Measurements from ENCODE around the gene RIOK3.
"Not testable (repeated sequence)": the region's sequence is repeated elsewhere in the genome, so short reads cannot be mapped to it uniquely, and the experiment has no call there.

The RIOK3 gene

GRCh38 chr18:23499291-23499781 lies 46.2 kb downstream of the RIOK3 start:
- no peak for DNase-seq

DNA sequence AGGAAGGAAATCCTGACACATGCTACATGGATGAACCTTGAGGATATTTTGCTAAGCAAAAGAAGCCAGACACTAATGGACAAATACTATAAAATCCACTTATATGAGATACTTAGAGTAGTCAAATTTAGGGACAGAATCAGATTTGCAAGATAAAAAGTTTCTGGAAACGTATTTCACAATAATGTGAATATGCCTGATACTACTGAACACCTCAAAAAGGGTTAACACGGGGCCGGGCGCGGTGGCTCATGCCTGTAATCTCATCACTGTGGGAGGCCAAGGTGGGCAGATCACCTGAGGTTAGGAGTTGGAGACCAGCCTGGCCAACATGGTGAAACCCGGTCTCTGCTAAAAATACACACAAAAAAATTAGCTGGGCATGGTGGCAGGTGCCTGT lies 48.5 kb downstream of the RIOK3 start:
- DNase-seq: no peak

DNA sequence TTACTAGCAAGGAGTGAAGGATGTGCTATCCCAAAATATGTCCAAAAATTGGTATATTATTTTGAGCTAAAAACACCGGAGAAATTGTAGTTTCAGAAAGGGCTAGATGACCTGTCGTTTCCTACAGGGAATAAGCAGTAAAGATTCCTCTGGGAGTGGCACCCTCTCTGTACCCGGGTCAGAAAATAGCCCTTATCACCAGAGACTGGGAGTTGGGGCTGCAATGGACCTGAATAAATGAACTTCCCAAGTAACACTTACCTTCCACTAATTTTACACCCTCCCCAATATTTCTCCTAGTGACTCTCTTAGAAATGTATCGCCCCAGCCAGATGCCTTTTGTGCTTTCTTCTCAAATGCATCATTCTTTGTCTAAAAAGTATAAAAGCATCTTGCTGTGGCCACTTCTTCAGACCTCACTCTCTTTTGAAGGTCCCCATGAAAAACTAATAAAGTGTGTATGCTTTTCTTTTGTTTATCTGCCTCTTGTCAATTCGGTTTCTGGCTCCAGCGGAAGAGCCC lies 49.5 kb downstream of the RIOK3 start:
- DNase-seq: peak; percentile 16

- peak; percentile 94 for DNase-seq
Measured at GRCh38 chr18:23503038-23503962, 50.2 kb downstream of the RIOK3 start, which contains the start of gene RMC1. RMC1 (plus strand) TSS chr18:23503511; CDS start chr18:23503619, 108 bp downstream.

GRCh38 chr18:23503963-23504344 lies 50.9 kb downstream of the RIOK3 start:
- DNase-seq: no peak

DNA sequence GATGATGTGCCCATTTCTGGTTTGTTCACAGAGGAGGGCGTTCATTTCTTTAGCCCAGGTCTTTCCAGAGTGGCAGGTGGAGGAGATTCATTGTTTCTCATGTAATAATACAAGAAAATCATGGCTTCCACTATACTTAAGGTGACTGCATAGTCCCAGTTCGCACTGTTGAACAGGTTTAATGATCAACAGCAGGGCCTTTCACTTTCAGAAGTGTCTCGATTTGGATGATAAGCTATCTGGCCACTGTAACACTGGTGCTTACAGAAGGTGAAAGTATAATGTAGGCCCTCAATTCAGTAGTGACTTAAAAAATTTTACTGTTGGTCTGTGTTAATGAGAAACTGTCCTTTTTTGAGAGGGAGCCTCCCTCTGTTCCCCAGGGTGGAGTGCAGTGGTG lies 51.6 kb downstream of the RIOK3 start:
- no peak for DNase-seq

DNA sequence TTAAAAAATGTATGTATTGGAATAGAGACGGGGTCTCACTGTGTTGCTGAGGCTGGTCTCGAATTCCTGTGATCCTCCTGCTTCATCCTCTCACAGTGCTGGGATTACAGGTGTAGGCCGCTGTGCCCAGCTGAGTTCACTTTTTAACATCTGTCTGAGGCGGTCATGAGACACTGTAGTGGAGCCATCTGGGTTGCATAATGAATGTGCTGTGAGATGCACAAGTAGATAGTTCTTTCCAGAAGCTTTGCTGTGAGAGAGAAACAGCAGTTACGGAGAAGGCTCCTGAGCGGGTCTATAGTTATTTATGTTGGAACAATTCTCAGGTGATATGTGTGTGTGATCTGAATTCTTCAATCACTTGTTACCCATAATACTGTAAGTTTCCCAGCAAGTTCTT lies 53.3 kb downstream of the RIOK3 start:
- DNase-seq: no peak

DNA sequence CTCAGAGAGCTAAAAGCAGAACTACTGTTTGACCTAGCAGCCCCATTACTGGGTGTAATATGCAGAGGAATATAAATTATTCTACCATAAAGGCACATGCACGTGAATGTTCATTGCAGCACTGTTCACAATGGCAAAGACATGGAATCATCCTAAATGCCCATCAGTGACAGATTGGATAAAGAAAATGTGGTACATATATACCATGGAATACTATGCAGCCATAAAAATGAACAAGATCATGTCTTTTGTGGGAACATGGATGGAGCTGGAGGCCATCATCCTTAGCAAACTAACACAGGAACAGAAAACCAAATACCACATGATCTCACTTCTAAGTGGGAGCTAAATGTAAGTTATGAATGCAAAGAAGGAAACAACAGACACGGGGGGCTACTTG lies 57.8 kb downstream of the RIOK3 start:
- not testable (repeated sequence) for DNase-seq

DNA sequence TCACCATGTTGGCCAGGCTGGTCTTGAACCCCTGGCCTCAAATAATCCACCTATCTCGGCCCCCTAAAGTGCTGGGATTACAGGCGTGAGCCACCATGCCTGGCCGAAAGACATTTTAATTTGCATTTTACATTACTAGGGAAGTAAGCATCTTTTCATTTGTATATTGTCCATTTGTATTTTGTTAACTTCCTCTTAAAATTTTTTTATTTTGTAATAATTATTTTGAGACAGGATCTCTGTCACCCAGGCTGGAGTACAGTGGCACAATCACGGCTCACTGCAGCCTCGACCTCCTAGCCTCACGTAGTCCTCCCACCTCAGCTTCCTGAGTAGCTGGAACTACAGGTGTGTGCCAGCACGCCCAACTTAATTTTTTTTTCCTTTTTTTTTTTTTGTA lies 59.1 kb downstream of the RIOK3 start:
- DNase-seq: not testable (repeated sequence)

DNA sequence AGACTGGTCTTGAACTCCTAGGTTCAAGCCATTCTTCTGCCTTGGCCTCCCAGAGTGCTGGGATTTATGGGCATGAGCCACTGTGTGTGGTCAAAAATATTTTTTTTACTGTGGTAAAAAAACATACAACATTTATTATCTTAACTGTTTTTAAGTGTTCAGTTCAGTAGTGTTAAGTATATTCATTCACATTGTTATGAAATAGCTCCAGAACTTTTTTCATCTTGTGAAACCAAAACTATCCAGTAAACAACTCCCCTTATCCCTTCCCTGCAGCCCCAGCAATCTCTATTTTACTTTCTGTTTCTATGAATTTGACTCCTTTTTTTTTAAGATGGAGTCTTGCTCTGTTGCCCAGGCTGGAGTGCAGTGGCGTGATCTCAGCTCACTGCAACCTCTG lies 59.6 kb downstream of the RIOK3 start:
- no peak for DNase-seq

- peak; percentile 87 for DNase-seq
Measured at GRCh38 chr18:23515911-23516546, 62.9 kb downstream of the RIOK3 start.

DNA sequence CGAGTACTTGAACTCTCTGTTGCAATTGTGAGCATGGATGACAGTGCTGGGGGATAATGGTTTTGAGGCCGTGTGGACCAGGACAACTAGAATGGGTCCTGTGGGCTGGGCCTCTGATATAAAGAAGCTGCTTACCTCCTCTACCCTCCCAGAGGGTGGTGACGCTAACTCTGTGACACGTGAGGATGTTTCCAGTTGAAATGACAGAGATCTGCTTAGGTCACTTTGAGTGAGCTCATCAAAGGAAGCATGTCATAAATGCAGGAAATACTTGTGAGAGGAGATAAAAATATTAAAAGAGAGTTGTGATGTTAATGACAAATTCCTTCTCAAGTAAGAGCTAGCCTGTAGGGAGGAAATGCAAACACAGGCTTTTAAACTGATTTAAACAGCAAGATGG lies 66.6 kb downstream of the RIOK3 start:
- DNase-seq: no peak

DNA sequence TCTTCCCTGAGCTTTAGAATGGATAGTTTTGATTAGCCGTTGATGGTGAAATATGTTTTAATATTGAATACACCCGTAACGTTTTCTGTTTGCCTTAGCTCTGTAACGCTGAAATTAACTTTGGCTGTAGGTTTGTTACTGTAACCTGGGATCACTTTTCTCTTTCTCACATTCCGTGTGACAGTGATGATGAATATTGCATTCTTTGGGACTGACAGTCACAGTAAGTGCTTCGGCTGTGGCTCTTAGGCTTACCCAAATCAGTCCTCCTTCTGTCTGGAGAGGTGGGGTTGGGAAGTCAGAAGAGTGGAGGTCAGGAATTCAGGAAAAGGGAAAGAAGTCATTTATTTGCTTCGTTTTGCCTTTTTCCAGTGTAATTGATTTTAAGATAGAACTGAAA lies 68.2 kb downstream of the RIOK3 start:
- DNase-seq: no peak

DNA sequence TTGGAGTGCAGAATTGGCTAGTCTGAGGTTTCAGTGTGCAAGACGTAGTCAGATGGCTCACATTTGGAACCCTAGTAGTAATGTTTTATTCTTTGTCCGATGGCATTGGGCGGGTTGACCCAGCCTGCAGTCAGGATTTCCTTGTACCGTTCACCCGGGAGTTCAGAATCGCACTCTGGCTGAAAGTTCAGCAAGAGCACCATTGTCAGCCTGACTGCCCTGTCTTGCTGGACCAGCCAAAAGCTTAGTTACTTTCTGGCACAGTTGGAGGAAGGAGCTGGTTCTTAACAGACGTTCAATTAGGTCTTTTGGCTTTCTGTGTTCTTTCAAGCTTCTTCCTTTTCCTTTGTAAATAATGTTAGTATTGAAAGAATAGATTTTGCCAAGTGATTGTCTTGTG lies 68.8 kb downstream of the RIOK3 start:
- DNase-seq: no peak

DNA sequence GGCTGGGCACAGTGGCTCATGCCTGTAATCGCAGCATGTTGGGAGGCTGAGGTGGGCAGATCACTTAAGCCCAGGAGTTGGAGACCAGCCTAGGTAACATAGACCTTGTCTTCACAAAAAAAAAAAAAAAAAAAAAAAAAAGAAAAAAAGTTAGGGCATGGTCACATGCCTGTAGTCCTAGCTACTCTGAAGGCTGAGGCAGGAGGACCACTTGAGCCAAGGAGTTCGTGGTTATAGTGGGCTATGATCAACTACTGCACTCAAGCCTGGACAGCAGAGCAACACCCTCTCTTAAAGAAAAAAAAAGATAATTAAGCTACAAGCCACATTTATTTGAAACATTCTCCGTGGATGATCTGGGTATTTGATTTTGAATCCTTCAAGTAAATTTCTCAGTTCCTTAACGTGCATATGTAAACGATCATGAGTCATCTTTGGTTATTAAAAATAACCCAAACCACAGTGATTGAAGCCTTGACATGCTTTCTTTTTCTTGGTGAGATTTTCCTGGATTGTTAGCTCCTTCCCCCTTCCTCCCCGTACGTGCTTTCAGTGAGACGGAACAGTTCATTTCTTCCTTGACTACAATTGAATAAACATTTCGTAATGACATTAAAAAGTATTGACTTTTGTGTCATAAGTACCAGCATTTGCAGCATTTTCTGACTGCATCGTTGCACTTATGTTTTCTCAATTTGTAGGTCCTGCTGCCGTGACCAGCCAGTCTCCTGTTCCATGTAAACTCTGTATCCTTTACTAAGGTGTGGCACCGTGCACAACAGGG lies 70.5 kb downstream of the RIOK3 start:
- DNase-seq: no peak

DNA sequence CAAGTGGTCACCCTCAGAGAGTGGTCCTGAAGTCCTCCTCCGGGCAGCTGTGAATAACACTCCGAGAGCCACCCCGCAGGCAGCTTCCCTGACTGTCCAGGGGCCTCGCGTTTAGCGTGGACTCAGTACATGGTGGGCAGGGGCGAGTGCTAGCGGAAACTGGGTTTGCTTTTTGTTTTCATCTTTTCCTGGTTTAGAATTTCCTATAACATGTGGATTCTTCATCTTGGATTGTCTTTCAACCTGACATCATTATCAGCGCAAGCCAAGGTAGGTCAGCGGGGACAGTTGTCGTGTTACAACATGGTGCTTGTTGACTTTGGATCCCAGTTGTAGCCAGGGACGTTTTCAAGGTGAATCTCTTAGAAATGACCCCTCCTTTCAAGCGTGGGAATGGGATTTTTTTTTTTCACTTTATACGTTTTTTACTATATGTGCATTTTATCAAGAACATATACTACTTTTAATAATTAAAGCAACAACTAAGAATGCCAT lies 71.2 kb downstream of the RIOK3 start:
- DNase-seq: no peak

DNA sequence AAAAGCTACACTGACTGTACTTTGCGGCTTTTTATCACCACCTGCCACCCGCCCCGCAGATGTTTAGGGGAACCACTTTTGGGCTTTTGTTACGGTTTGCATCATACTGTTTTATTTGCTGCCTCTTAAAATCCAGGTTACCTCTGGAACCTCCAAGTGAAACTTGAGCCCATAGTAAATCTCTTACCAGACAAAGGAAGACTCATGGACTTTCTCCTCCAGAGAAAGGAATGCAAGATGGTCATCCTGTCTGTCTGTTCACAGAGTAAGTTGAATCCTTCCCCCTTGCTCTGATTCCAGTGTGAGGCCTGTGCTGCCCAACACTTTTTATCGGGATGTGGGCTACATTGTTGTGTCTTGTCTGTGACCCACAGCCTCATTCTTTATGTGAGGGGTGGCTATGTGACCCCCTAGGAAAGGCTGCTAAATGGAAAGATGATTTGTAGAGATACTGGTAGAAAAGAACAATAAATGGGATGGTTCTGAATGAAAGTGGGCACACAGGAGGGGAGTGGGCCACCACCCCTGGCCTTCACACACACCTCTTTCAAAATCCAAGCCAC lies 73.5 kb downstream of the RIOK3 start:
- no peak for DNase-seq

DNA sequence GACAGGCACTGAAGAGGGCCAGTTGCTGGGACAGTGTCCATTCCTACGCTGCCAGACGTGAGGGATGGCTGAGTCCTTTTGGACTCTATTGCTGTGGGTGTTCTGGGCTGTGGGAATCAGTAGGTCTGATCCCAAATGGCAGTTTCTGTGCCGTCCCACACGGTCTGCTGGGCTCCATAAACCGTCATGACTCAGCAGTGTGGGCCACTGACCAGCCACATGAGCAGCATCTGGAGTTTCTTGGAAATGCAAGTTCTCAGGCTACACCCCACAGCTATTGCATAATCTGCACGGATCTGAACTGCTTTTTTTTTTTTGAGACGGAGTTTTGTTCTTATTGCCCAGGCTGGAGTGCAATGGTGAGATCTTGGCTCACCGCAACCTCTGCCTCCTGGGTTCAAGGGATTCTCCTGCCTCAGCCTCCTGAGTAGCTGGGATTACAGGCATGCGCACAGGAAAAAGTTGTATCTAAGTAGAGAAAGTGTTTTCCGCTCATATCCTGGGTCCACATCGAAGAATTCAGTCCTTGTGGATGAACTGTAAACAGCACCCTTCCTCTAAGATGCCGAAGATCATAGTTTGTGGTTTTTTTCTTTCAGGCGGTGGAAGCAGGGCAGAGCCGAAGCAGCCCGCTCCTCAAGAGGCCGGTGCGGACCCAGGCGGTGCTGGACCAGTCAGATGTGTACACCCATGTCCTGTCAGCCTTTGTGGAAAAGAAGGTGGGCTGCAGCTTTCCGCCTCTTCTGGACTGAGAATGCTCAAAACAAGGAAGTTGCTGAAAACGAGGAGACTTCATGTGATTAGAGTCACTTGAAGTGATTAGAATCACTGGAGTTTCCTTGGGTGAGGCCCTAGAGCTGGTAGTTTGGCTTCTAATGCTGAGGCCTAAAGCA lies 75.7 kb downstream of the RIOK3 start:
- DNase-seq: no peak

GRCh38 chr18:23529604-23530003 lies 76.5 kb downstream of the RIOK3 start:
- DNase-seq: no peak

GRCh38 chr18:23530195-23530594 lies 77.1 kb downstream of the RIOK3 start:
- DNase-seq: no peak

DNA sequence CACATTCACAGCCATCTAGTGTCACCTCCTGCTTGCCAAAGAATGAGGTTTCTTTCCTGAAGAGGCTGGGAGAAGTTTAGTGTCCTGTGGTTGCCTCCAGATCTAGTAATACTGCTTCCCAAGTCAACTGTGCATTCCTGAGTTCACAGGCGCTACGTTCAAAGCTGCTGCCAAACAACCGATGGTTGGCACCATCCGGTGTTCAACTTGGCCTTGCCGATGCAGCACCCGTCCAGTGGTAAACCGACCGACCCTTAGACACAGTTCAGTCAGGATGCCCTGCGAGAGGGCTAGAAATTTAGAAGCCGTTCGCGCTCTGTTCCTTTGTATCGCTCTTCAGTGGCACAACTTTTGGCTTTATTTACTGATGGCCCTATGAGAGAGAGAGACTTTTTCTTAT lies 78.8 kb downstream of the RIOK3 start:
- DNase-seq: no peak
